KMS-11 (cell line): ENCODE data around the gene CD200.

Experiments
- H2AFZ ChIP-seq: fragments of 200-600 bp; sonication (generic); 2 replicates; pipeline ENCODE4 v1.6.1; 2016; ENCODE audit warnings: antibody characterized with exemption, mixed run types, low read depth
- H3K27ac ChIP-seq: fragments of 200-600 bp; sonication (generic); 2 replicates; pipeline ENCODE4 v1.6.1; 2016; ENCODE audit warnings: mild to moderate bottlenecking, mixed run types
- H3K27me3 ChIP-seq: fragments of 200-600 bp; sonication (generic); 2 replicates; pipeline ENCODE4 v1.6.1; 2017; ENCODE audit warnings: mild to moderate bottlenecking, low read depth, mixed run types, moderate library complexity; ENCODE audit not compliant: insufficient read depth
- H3K36me3 ChIP-seq: fragments of 200-600 bp; sonication (generic); 2 replicates; pipeline ENCODE4 v1.6.1; 2017; ENCODE audit warnings: mild to moderate bottlenecking, mixed run types; ENCODE audit not compliant: insufficient read depth
- H3K4me1 ChIP-seq: fragments of 200-600 bp; sonication (generic); 2 replicates; pipeline ENCODE4 v1.6.1; 2016; ENCODE audit warnings: mild to moderate bottlenecking, low read depth, mixed run types; ENCODE audit not compliant: poor library complexity, severe bottlenecking
- H3K4me2 ChIP-seq: fragments of 200-600 bp; sonication (generic); 2 replicates; pipeline ENCODE4 v1.7.0; 2016; ENCODE audit warnings: mild to moderate bottlenecking, mixed run types
- H3K4me3 ChIP-seq: fragments of 200-600 bp; sonication (generic); IDR thresholded peaks from 2 replicates; pipeline ENCODE4 v1.6.1; 2017; ENCODE audit warnings: low read depth, low read length, mixed read lengths; ENCODE audit not compliant: insufficient read depth
- H3K79me2 ChIP-seq: fragments of 200-600 bp; sonication (generic); 2 replicates; pipeline ENCODE4 v1.6.1; 2016; ENCODE audit warnings: low read depth, mixed run types; ENCODE audit not compliant: insufficient read depth
- H3K9ac ChIP-seq: fragments of 200-600 bp; sonication (generic); 2 replicates; pipeline ENCODE4 v1.6.1; 2016; ENCODE audit warnings: mild to moderate bottlenecking, mixed run types
- H4K20me1 ChIP-seq: fragments of 200-600 bp; sonication (generic); 2 replicates; pipeline ENCODE4 v1.6.1; 2016; ENCODE audit warnings: mild to moderate bottlenecking, mixed run types; ENCODE audit not compliant: insufficient read depth
- TF ChIP-seq, protein P1 (sequence below): fragments of 200-600 bp; sonication (generic); conservative IDR thresholded peaks from 2 replicates; pipeline ENCODE4 v1.6.1; 2017; ENCODE audit warnings: low read depth, mild to moderate bottlenecking, antibody characterized with exemption, low read length, moderate library complexity, mixed read lengths

The CD200 gene

GRCh38 chr3:112393360-112393728 is 60.4 kb downstream of the CD200 start:
- H3K4me3 ChIP-seq: no peak overlapping the region
- TF ChIP-seq, protein P1, sequence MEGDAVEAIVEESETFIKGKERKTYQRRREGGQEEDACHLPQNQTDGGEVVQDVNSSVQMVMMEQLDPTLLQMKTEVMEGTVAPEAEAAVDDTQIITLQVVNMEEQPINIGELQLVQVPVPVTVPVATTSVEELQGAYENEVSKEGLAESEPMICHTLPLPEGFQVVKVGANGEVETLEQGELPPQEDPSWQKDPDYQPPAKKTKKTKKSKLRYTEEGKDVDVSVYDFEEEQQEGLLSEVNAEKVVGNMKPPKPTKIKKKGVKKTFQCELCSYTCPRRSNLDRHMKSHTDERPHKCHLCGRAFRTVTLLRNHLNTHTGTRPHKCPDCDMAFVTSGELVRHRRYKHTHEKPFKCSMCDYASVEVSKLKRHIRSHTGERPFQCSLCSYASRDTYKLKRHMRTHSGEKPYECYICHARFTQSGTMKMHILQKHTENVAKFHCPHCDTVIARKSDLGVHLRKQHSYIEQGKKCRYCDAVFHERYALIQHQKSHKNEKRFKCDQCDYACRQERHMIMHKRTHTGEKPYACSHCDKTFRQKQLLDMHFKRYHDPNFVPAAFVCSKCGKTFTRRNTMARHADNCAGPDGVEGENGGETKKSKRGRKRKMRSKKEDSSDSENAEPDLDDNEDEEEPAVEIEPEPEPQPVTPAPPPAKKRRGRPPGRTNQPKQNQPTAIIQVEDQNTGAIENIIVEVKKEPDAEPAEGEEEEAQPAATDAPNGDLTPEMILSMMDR: no peak
- no peak overlapping the region for H3K27ac ChIP-seq
- no peaks in the 10 kb centered on the region for H3K36me3 ChIP-seq
- no peak overlapping the region for H2AFZ ChIP-seq
- H3K4me2 ChIP-seq: no peak overlapping the region
- H3K79me2 ChIP-seq: no peaks in the 10 kb centered on the region
- H3K9ac ChIP-seq: no peak overlapping the region
- H4K20me1 ChIP-seq: no peaks in the 10 kb centered on the region
- peaks cover 11% of the 10 kb centered on the region for H3K4me1 ChIP-seq
- no peaks in the 10 kb centered on the region for H3K27me3 ChIP-seq

DNA sequence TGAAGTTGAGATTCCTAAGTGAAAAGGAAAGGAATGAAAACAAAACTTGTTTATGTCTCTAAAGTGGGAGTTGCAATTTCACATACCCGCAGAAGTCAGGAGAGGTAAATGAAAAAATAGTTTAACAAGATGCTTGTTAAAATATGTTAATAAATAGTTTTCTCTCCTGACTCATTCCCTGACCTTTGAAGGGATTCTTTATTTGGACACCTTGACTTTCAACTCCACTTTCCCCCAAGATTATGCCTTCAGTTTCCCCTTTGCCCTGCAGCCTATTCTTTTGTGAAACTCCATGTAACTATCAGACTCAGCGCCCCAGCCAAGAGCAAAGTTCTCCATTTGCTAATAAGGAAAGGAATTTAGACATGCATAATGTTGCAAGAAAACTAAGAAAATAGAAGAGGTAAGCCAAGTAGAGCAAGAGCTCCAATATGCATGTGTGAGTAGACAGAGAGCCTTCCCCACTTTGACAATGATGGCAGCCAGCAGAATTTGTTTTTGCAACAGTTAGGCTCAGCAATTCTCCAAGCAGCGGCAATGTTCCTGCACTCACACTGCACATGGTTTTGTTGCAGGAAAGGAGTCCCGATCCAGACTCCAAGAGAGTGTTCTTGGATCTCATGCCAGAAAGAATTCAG is 61.2 kb downstream of the CD200 start:
- TF ChIP-seq, protein P1: no peak
- Histone ChIP-seq H2AFZ (no peak overlapping the region), H3K79me2 (no peaks in the 10 kb centered on the region), H3K27me3 (no peaks in the 10 kb centered on the region), H3K4me1 (peaks cover 11% of the 10 kb centered on the region), H3K36me3 (no peaks in the 10 kb centered on the region), H3K4me2 (no peak overlapping the region), H4K20me1 (no peaks in the 10 kb centered on the region), H3K27ac (no peak overlapping the region), H3K9ac (no peak overlapping the region), H3K4me3 (no peak overlapping the region)

- TF ChIP-seq, protein P1: no peak
- Histone ChIP-seq H3K9ac (no peak overlapping the region), H3K4me2 (no peak overlapping the region), H3K27ac (no peak overlapping the region), H3K4me1 (peaks cover 11% of the 10 kb centered on the region), H2AFZ (no peak overlapping the region), H3K79me2 (no peaks in the 10 kb centered on the region), H3K27me3 (no peaks in the 10 kb centered on the region), H3K36me3 (no peaks in the 10 kb centered on the region), H4K20me1 (no peaks in the 10 kb centered on the region), H3K4me3 (no peak overlapping the region)
Measured at GRCh38 chr3:112395181-112395895, 62.4 kb downstream of the CD200 start.

DNA sequence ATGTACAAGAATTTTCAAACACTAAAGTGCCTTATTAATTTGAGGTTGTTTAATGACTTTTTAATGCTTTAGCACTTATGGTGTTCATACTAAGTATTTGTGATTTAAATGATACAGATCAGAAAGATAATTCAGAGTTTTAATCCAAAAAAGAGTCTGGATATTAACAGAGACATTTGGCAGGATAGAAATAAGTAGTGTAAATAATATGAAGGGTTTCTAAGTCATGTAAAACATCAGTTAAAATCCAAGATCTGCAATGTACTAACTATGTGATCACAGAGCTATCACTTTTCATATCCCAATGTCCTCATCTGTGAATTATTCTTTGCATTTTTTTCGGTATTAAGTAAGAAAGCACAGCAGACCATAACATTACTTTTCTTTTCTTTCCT is 62.9 kb downstream of the CD200 start:
- Histone ChIP-seq H3K4me1 (peaks cover 8% of the 10 kb centered on the region), H3K27ac (no peak overlapping the region), H3K4me2 (no peak overlapping the region), H3K9ac (no peak overlapping the region), H4K20me1 (no peaks in the 10 kb centered on the region), H3K27me3 (no peaks in the 10 kb centered on the region), H3K36me3 (no peaks in the 10 kb centered on the region), H3K4me3 (no peak overlapping the region), H2AFZ (no peak overlapping the region), H3K79me2 (no peaks in the 10 kb centered on the region)
- TF ChIP-seq, protein P1: no peak
